ENCODE data around the gene CC2D1A.

GRCh38 chr19:13872695-13873389, 33.2 kb upstream of the CC2D1A start:
- no peak for TF ChIP-seq POLR2A (IDR thresholded peaks at IDR 0.05)
- TF ChIP-seq POLR2AphosphoS5 (IDR thresholded peaks at IDR 0.05): no peak
